OCI-LY1 (cell line): ENCODE results near the gene BZW1.

Experiments
- H2AFZ ChIP-seq: fragments of 200-600 bp; sonication (generic), shearing (Covaris generic); 2 replicates; pipeline ENCODE4 v1.6.0; 2014; ENCODE audit warnings: antibody characterized with exemption, mild to moderate bottlenecking, low read length
- H3F3A ChIP-seq: fragments of 200-600 bp; sonication (generic), shearing (Covaris generic); 2 replicates; pipeline ENCODE4 v1.6.0; 2014; ENCODE audit warnings: mild to moderate bottlenecking, antibody characterized with exemption, low read length, moderate library complexity; ENCODE audit not compliant: insufficient read depth
- H3K27ac ChIP-seq: fragments of 200-600 bp; sonication (generic); 2 replicates; pipeline ENCODE4 v1.5.1; 2014; ENCODE audit warnings: low read length, mixed run types, mild to moderate bottlenecking, low read depth; ENCODE audit not compliant: poor library complexity, severe bottlenecking
- H3K27me3 ChIP-seq: fragments of 200-600 bp; sonication (generic); 2 replicates; pipeline ENCODE4 v1.6.0; 2014; ENCODE audit warnings: antibody characterized with exemption, mild to moderate bottlenecking, low read length, moderate library complexity; ENCODE audit not compliant: insufficient read depth
- H3K36me3 ChIP-seq: fragments of 200-600 bp; sonication (generic); 2 replicates; pipeline ENCODE4 v1.6.1; 2014; ENCODE audit warnings: mild to moderate bottlenecking, antibody characterized with exemption, low read length, moderate library complexity, mixed read lengths; ENCODE audit not compliant: insufficient read depth
- H3K4me1 ChIP-seq: fragments of 200-600 bp; sonication (generic); 2 replicates; pipeline ENCODE4 v1.5.1; 2014; ENCODE audit warnings: mild to moderate bottlenecking, low read length, moderate library complexity; ENCODE audit not compliant: insufficient read depth, severe bottlenecking
- H3K4me2 ChIP-seq: fragments of 200-600 bp; sonication (generic), shearing (Covaris generic); 2 replicates; pipeline ENCODE4 v1.6.1; 2014; ENCODE audit warnings: low read length
- H3K4me3 ChIP-seq: fragments of 200-600 bp; sonication (generic); 2 replicates; pipeline ENCODE4 v1.5.1; 2014; ENCODE audit warnings: low read length, low read depth, mild to moderate bottlenecking, mixed read lengths; ENCODE audit not compliant: poor library complexity, severe bottlenecking
- H3K79me2 ChIP-seq: fragments of 200-600 bp; shearing (Covaris generic); 2 replicates; pipeline ENCODE4 v1.6.1; 2016; ENCODE audit warnings: mixed run types, low read length, mixed read lengths; ENCODE audit not compliant: insufficient read depth
- H3K9ac ChIP-seq: fragments of 200-600 bp; sonication (generic), shearing (Covaris generic); 2 replicates; pipeline ENCODE4 v1.6.1; 2014; ENCODE audit warnings: mild to moderate bottlenecking, low read length, mixed read lengths
- H3K9me2 ChIP-seq: fragments of 200-600 bp; sonication (generic), shearing (Covaris generic); 2 replicates; pipeline ENCODE4 v1.6.1; 2014; ENCODE audit warnings: low read depth, mild to moderate bottlenecking, low read length, mixed read lengths
- H3K9me3 ChIP-seq: fragments of 200-600 bp; shearing (Covaris generic); 2 replicates; pipeline ENCODE4 v1.6.1; 2014; ENCODE audit warnings: low read length, mixed read lengths
- H4K20me1 ChIP-seq: fragments of 200-600 bp; sonication (generic), shearing (Covaris generic); 2 replicates; pipeline ENCODE4 v1.6.0; 2016; ENCODE audit warnings: mild to moderate bottlenecking, low read length; ENCODE audit not compliant: insufficient read depth
- CTCF ChIP-seq: fragments of 200-600 bp; sonication (generic), shearing (Covaris generic); IDR thresholded peaks from 2 replicates; pipeline ENCODE4 v1.5.1; 2017; ENCODE audit warnings: mild to moderate bottlenecking, antibody characterized with exemption, low read length, moderate library complexity, mixed read lengths
- EZH2 ChIP-seq: fragments of 200-600 bp; sonication (generic), shearing (Covaris generic); IDR thresholded peaks from 2 replicates; pipeline ENCODE4 v1.8.0; 2017; ENCODE audit warnings: borderline replicate concordance, mixed run types, mild to moderate bottlenecking, antibody characterized with exemption, low read length, moderate library complexity, mixed read lengths

Gene BZW1

GRCh38 chr2:200770847-200771246 is 40.9 kb upstream of the BZW1 start:
- Histone ChIP-seq H3K27ac (no peak overlapping the region), H2AFZ (no peak overlapping the region), H3F3A (no peaks in the 10 kb centered on the region), H3K27me3 (no peaks in the 10 kb centered on the region), H3K36me3 (no peaks in the 10 kb centered on the region), H3K9me3 (no peaks in the 10 kb centered on the region; the same call in 1 of the 2 replicates), H4K20me1 (no peaks in the 10 kb centered on the region), H3K4me1 (no peaks in the 10 kb centered on the region), H3K9ac (no peak overlapping the region), H3K4me3 (no peak overlapping the region), H3K79me2 (no peaks in the 10 kb centered on the region), H3K9me2 (no peaks in the 10 kb centered on the region), H3K4me2 (no peak overlapping the region)
- TF ChIP-seq CTCF (no peak), EZH2 (no peak)

GRCh38 chr2:200772620-200773019 is 39.1 kb upstream of the BZW1 start:
- no peaks in the 10 kb centered on the region for H3K9me2 ChIP-seq
- no peak overlapping the region for H3K4me2 ChIP-seq
- no peaks in the 10 kb centered on the region; the same call in 1 of the 2 replicates for H3K9me3 ChIP-seq
- H2AFZ ChIP-seq, result no peak overlapping the region
- no peak for TF ChIP-seq CTCF
- no peak for TF ChIP-seq EZH2
- H3K27ac ChIP-seq, result no peak overlapping the region
- H3K36me3 ChIP-seq, result no peaks in the 10 kb centered on the region
- no peaks in the 10 kb centered on the region for H3K27me3 ChIP-seq
- H3K79me2 ChIP-seq, result no peaks in the 10 kb centered on the region
- no peak overlapping the region for H3K9ac ChIP-seq
- no peaks in the 10 kb centered on the region for H3F3A ChIP-seq
- no peaks in the 10 kb centered on the region for H4K20me1 ChIP-seq
- no peaks in the 10 kb centered on the region for H3K4me1 ChIP-seq
- no peak overlapping the region for H3K4me3 ChIP-seq

GRCh38 chr2:200773083-200773482 is 38.6 kb upstream of the BZW1 start:
- H3F3A ChIP-seq, result no peaks in the 10 kb centered on the region
- H3K36me3 ChIP-seq, result no peaks in the 10 kb centered on the region
- no peaks in the 10 kb centered on the region for H3K79me2 ChIP-seq
- H3K9ac ChIP-seq, result no peak overlapping the region
- H3K27ac ChIP-seq, result no peak overlapping the region
- TF ChIP-seq CTCF (no peak), EZH2 (no peak)
- H4K20me1 ChIP-seq, result no peaks in the 10 kb centered on the region
- H3K4me3 ChIP-seq, result no peak overlapping the region
- H3K4me2 ChIP-seq, result no peak overlapping the region
- H3K27me3 ChIP-seq, result no peaks in the 10 kb centered on the region
- H2AFZ ChIP-seq, result no peak overlapping the region
- no peaks in the 10 kb centered on the region for H3K4me1 ChIP-seq
- no peaks in the 10 kb centered on the region; the same call in 1 of the 2 replicates for H3K9me3 ChIP-seq
- H3K9me2 ChIP-seq, result no peaks in the 10 kb centered on the region
